Measurements from ENCODE around the gene TGIF2.
"Not testable (repeated sequence)": the region's sequence is repeated elsewhere in the genome, so short reads cannot be mapped to it uniquely, and the experiment has no call there.

Gene TGIF2

DNA sequence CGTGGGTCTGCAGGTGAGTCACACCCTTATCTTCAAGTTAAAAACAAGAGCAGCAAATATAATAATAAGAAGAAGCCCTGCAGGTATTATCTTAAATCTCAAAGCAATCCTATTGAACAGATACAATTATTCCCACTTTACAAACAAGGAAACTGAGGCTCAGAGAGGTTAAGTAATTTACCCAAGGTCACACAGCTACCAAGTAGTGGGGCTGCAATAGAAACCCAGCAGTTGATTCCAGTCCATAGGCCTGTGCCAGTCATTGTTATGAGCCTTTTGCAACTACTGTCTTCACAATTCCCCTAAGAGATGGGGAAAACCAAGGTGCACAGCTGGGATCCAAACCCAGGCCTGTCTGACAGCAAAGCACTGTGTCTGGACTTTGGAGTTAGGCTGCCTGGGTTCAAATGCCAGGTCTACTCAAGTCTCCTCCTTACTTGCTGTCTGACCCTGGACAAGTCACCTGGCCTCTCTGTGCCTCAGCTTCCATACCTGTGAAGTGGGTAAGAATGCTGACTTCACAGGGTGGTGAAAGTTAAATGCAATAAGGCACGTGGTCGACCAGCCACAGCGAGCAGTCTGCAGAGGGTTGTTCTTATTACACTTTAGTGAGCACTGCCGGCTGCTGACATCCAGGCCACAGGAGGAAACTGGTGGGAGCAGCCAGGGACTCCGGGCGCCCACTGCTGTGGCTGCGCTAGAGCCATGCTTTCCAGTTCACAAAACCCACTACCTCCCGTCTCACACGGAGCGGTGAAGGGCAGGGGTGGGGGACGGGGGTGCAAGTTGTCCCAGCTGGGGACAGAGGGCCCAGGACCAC, 26.0 kb upstream of the TGIF2 start:
- no peak for DNase-seq (ENCODE audit: low spot score)

DNA sequence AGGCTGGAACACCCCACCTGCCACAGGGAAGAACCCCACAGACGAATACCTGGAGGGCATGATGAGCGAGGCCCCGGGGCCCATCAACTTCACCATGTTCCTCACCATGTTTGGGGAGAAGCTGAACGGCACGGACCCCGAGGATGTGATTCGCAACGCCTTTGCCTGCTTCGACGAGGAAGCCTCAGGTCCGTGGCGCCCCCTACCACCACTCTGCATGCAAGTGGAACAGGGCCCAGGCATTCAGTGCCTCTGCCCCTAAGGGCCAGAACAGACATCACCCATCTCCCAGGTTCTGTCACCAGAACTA, 25.4 kb upstream of the TGIF2 start:
- no peak for DNase-seq (ENCODE audit: low spot score)

DNA sequence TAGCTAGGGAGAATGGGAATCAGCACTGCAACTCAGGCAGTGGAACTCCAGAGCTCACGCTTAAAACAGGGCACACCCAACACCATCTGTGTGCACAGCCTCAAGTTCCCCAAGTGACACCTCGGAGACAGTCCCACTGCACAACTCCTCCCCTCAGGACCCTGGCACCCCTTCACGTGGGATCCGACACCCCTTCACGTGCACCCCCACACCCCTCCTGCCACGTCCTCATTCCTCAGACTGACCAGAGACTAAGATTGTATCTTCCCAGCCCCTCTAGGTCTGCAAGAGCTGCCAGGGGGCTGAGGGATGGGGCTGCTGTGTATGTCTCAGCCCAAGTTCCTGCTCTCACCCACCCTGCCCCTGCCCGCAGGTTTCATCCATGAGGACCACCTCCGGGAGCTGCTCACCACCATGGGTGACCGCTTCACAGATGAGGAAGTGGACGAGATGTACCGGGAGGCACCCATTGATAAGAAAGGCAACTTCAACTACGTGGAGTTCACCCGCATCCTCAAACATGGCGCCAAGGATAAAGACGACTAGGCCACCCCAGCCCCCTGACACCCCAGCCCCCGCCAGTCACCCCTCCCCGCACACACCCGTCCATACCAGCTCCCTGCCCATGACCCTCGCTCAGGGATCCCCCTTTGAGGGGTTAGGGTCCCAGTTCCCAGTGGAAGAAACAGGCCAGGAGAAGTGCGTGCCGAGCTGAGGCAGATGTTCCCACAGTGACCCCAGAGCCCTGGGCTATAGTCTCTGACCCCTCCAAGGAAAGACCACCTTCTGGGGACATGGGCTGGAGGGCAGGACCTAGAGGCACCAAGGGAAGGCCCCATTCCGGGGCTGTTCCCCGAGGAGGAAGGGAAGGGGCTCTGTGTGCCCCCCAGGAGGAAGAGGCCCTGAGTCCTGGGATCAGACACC, 24.4 kb upstream of the TGIF2 start:
- DNase-seq (ENCODE audit: low spot score) = no peak

DNA sequence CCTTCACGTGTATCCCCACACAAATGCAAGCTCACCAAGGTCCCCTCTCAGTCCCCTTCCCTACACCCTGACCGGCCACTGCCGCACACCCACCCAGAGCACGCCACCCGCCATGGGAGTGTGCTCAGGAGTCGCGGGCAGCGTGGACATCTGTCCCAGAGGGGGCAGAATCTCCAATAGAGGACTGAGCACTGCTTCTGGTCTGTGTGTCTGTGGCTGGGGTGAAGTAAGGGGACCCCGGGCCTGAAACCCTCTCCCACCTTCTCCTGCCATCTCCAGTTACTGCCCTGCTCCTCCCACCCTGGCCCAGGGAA, 23.8 kb upstream of the TGIF2 start:
- DNase-seq (ENCODE audit: low spot score) = no peak

DNA sequence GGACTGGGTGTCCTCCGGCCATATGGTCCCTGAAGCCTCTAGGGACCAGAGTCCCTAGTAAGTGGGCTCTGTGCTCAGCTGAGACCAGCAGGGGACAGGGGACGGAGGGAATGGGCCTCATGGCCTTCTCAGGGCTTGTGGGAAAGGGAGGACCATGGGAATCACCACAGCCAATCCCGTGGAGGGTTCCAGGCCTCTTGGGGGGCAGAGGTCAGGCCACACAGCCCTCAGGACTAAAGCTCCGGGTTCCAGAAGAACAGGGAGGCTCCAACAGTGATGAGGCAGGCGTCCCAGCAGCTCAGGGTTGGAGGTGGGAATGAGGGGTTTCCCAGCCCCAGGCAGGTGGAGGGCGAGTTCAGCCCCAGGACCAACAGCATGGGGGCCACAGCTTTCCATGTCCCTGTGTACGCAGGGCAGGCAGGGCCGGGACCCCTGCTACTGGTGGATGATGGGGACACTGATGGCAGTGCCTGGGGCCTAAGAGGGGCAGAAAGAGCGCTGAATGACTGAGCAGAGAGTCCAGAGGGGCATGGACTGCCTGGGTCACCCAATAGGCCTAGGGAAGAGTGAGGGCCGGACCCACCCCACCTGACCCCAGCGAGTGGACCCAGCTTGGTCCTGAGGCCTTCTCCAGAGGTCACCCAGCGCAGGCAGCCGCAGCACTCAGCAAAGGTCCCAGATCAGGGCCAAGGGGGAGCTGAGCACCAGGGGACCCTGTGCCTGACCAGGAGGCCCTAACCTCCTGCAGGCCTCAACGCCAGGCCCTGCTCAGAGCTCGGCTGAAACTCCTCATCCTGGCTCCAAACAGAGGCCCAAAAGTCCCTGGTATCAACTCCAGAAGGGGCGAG, 23.2 kb upstream of the TGIF2 start:
- DNase-seq (ENCODE audit: low spot score) = no peak

DNA sequence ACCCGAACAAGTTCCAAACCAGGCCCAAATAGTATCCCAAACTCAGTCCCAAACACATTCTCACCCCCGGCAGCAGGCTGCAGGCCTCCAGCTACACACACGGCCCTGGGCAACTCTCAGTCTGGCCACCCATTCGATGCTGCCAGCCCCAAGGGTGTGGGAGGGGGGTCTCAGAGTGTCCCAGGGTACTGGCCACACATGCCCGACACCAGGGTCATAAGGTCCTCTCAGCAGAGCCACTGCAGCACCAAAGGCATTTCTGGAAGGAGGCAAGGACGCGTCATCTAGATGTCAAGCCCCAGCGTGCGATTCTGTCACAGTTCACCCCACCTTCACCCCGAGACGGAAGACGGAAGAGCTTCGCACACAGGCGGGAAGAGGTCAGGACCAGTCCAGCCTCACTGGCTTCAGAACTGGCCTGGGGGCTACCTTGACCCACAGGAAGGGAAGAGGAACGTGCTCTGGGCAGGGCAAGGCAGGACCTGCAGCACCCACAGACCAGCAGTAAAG, 22.6 kb upstream of the TGIF2 start:
- DNase-seq (ENCODE audit: low spot score) = no peak

DNA sequence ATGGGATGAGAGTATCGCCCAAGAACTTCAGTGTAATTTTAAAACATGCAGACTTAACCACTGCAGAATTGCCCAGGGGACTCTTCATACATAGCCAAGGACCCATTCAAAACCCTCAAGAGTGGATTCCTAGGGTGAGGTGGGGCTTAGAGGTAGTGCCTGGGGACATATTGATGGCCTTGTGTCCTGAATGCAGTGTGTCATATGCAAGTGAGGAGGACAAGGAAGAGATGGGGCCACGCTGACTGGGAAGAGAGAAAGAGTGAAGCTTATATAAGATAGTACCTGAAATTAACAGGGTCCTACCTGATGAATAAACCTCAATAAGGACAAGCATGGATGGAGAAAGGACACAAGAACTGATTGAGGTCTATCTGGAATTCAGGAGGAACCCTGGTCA, 18.1 kb upstream of the TGIF2 start:
- no peak for DNase-seq (ENCODE audit: low spot score)

DNA sequence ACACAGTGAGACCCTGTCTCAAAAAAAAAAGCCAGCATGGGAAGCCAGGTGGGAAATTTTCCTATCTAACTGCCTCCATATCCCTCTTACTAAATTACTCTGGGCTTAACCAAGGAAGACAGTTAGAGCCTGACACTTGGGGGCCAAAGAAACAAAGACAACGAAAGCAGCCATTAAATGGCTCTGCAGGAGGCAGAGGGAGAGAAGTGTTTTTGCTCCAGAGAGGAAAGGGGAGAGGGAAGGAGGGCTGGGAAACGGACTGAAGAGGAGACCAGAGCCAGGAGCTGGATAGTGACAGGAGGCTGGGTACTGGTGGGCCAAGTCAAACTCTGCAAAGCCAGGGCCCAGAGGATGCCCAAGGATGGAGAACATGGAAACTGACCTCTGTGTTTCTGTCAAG, 10.7 kb upstream of the TGIF2 start:
- no peak for DNase-seq (ENCODE audit: low spot score)

DNA sequence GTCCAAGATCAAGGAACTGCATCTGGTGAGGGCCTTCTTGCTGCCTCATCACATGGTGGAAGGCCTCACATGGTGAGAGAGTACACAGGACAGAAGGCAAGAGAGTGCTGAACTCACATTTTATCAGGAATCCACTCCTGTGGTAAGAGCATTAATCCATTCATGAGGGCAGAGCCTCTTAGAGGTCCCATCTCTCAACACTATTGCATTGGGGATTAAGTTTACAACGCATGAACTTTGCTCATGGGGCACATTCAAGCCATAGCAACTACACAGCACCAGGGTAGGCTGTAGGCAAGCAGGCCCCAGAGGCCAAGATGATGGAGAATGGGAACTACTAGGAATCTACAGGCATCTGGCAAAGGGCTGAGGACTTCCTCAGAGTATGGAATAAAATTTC, 10.0 kb upstream of the TGIF2 start:
- DNase-seq (ENCODE audit: low spot score) = no peak

DNA sequence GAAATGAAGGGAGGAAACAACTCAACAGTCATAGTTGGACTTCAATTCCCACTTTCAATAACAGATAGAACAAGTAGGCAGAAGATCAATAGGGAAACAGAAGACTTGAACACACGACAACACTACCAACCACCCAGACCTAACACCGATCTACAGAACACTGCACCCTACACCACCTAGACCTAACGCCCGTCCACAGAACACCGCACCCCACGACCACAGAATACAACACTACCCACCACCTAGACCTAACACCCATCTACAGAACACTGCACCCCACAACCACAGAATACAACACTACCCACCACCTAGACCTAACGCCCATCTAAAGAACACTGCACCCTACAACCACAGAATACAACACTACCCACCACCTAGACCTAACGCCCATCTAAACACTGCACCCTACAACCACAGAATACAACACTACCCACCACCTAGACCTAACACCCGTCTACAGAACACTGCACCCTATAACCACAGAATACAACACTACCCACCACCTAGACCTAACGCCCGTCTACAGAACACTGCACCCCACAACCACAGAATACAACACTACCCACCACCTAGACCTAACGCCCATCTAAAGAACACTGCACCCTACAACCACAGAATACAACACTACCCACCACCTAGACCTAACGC, 9.2 kb upstream of the TGIF2 start:
- not testable (repeated sequence) for DNase-seq (ENCODE audit: low spot score)

DNA sequence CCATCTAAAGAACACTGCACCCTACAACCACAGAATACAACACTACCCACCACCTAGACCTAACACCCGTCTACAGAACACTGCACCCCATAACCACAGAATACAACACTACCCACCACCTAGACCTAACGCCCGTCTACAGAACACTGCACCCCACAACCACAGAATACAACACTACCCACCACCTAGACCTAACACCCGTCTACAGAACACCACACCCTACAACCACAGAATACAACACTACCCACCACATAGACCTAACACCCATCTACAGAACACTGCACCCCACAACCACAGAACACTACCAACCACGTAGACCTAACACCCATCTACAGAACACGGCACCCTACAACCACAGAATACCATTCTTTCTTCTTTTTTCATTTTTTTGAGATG, 8.7 kb upstream of the TGIF2 start:
- DNase-seq (ENCODE audit: low spot score) = not testable (repeated sequence)

DNA sequence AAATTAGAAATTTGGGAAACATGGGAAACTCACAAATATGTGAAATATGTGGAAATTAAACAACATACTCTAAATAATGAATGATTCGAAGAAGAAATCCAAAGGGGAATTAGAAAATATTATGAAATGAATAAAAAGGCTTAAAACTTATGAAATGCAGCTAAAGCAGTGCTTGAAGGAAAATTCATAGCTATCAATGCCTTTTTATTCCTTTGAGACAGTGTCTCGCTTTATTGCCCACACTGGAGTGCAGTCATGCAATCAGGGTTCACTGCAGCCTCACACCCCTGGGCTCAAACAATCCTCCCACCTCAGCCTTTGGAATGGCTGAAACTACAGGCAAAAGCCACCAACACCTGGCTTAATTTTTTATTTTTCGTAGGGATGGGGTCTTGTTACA, 7.9 kb upstream of the TGIF2 start:
- DNase-seq (ENCODE audit: low spot score) = no peak

DNA sequence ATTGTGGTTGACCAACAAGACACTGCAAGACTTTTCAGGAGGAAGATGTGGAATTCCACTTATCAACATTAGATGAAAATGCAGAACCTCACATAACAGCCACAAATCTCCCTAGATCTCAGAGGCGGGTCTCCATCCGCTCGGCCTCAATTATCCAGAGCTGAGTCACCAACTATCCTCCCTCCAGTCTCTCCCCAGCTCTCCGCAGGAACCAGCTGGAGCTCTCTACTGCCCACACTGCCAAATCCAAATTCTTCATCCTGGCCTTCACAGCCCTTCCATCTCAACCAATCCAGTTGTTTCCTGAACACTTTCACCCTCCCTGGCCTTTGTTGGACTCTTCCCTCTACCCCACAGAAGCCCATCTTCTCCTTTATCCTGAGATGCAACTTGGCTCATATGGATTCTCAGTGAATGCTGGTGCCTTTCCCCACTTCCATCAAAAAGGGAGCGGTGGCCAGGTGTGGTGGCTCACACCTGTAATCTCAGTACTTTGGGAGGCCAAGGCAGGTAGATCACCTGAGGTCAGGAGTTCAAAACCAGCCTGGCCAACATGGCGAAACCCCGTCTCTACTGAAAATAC, 3.5 kb upstream of the TGIF2 start:
- DNase-seq (ENCODE audit: low spot score) = no peak

DNA sequence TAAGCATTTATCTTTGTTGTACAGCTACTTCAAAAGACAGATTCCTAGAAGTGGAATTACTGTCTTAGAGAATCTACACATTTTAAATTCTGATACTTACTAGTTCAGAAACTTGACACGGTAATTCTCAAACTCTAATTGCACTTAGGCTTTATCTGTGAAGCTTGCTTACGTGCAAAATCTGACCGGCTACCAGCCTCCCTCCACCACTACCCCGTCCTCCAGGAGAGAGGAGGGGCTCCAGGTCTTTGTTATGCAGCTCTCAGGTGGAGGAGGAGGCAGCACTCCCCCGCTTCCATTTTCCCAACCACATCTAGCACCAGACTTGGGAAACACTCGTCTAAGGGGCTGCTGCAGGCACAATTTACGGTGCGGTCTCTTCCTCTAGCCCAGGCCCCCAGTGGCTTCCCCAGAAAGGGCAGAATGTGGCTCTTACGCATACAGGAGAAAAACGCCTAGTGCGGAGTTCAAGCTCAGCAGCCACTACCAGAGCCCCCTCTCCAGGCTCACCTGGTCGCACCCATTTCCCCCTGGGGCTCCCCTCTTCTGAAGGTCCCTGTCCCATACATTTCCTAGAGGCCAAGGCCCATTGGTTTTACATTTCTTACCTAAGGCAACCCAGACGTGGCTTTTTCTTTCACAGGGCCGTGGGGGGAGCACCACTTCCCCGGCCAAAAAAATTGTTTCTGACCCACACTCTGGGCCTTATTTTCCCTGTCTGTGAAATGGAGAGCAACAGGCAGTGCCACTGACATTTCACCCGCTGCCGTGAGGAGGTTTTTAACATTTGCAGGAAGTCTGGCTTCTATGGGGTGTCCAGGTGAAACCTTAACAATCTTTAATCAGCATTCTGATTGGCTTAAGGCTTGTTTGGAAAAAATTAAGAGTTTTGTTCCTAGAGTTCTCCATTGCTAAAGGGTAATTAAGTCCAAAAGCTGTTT, 1.6 kb upstream of the TGIF2 start:
- no peak for DNase-seq (ENCODE audit: low spot score)

DNA sequence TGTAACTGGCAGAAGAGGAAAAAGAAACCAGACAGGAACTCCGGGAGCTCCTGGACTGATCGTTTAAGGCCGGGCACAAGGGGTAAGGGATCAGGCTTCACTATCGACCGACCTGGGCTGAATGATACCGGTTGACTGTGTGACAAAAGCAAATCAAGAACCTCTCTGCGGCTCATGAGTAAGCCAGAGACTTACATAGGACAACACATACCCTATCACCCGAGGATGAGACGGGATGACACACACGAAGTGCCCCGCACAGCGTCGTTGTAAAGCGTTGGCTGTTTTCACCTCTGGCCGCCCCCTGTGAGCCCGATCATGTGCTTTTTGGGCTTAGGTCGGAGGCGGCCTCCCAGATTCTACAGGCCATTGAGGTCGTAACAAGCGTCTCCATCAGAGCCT, 695 bp upstream of the TGIF2 start:
- peak; percentile 63 for DNase-seq (ENCODE audit: low spot score)

DNA sequence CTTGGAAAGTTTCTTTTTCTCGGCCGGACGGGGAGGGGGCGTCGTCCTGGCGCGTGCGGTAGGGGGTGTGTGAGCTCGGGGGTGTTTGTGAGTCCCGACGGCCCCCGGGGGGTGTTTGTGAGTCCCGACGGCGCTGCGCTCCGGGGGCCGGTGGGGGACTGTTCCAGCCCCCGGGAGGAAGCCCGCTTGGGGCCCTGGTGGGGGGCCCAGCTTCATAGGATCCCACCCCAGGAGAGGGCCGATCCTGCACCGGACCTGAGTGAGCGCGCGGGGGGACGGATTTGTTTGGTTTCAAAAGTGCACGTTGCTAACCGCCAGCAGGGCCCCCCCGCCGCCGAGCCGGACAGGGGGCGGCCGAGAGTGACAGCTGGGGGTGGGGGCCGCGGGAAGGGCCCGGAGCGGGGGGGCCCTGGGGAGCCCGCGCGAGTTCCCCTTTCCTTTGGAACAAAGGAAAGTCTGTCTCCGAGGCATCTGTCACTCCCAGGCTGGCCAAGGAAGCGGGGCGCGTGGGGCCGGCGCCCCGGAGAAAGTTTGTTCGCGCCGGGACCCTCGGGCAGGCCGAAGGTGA, 485 bp downstream of the TGIF2 start:
- DNase-seq (ENCODE audit: low spot score) = peak; percentile 61

DNA sequence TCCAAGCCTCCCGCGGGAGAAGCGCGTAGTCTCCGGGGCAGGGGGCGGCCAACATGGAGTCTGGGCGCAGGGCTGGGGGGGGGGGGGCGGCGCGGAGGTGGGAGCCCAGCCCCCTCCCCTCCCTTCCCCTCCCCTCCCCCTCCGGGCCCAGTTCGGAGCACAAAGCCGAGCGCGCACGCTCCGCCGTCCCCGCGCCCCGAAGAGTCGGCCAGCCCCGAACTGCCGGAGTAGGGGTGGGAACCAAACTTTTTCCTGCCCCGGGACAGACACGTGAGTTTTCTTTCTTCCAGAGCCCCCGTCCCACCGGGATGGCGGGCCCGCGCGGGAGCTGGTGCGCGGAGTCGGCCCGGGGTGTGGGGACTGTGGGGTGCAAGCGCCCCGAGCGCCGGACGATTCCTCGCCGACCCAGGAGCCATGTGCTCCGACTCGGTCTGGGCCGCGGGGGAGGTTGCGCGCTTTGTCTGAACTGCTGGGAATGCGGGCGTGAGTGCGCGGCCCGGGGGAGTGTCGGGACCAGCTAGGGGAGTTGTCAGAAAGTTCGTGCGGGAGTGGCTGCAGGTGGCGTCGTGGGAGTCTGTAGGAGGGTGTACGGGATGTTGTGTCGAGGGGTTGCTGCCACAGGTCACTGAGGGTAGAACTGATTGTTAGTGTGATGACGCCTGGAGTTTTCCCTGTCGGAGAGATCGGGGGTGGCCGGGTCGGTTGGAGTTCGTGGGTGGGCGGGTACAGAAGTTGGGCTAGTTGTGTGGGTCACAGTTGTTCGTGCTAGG, 1.2 kb downstream of the TGIF2 start:
- DNase-seq (ENCODE audit: low spot score) = peak; percentile 77

DNA sequence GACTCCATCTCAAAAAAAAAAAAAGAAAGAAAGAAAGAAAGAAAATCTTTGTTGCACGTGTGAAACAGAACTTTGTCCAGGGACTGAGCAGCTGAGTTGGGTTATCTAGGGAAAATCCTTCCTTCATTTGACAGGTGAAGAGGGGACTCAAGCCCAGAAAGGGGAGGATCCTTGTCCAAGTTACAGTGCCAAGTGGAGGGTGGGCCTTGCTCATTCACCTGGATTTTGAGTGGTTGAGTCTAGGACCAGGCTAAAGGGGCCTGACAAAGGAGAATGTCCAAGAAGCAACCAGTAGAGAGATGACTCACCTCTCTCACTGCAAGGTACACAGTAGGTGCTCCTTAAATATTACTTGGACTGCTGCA, 2.7 kb downstream of the TGIF2 start:
- DNase-seq (ENCODE audit: low spot score) = no peak

DNA sequence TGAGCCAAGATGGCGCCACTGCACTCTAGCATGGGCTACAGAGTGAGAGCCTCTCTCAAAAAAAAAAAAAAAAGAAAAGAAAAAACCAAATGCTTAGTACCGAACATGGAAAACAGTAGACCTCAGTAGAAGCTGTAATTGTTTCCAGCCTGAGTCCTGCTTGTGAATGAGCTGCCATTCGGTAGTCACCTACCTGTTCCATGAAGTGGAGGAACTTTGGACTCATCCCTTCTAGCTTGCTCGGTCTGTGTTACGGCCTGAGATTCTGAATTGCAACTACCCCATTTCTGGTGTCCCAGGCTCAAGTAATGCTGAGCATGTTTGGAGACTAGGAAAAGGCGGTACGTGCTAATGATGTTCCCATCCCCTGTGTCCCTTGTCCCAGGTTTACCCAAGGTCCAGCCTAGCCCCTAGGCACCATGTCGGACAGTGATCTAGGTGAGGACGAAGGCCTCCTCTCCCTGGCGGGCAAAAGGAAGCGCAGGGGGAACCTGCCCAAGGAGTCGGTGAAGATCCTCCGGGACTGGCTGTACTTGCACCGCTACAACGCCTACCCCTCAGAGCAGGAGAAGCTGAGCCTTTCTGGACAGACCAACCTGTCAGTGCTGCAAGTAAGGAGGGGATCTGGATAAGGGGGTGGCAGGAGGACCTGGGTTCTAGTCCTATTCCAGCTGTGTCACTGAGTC, 5.1 kb downstream of the TGIF2 start:
- no peak for DNase-seq (ENCODE audit: low spot score)
